T-helper 1 cell treated with Interleukin-12 subunit alpha and Interleukin-12 subunit beta and Interleukin-4 antibody, amounts not matched to agents 30 ng/mL and 1 ng/mL, for 36 hours (primary cell): Measurements from ENCODE around the gene TNS3. TPM values are rescaled to one million over a fixed set of nuclear protein-coding genes. Genes with fewer than 3 reads are reported as not detected.

Experiments used
- intact Hi-C: fragments of 100-400 bp; cut with micrococcal nuclease; formaldehyde crosslinking; loops from one replicate; pipeline ENCODE4 v1.15.1; 2024
- total RNA-seq: library from RNA; stranded (reverse); gene quantifications from 2 replicates; pipeline ENCODE4 v1.2.3, GENCODE V29; 2022

Gene TNS3
- total RNA-seq, 1 donor from 2014 or later, result 0.51 TPM

- intact Hi-C loops, result no loop called here
Observed at GRCh38 chr7:47241112-47242065, 340.5 kb downstream of the TNS3 start.

GRCh38 chr7:47239931-47240421 lies 341.9 kb downstream of the TNS3 start:
- intact Hi-C loops, result no loop called here

- intact Hi-C loops, result no loop called here
Observed at GRCh38 chr7:47239034-47239433, 342.9 kb downstream of the TNS3 start.

GRCh38 chr7:47236480-47237129 lies 345.3 kb downstream of the TNS3 start:
- intact Hi-C loops, result no loop called here

- intact Hi-C loops, result no loop called here
Observed at GRCh38 chr7:47233996-47234395, 347.9 kb downstream of the TNS3 start.

- intact Hi-C loops, result no loop called here
Observed at GRCh38 chr7:47232751-47233412, 349.0 kb downstream of the TNS3 start.

- intact Hi-C loops, result no loop called here
Observed at GRCh38 chr7:47231627-47232026, 350.3 kb downstream of the TNS3 start.

GRCh38 chr7:47231032-47231431 lies 350.9 kb downstream of the TNS3 start:
- intact Hi-C loops, result no loop called here

- intact Hi-C loops, result no loop called here
Observed at GRCh38 chr7:47228386-47229014, 353.4 kb downstream of the TNS3 start.

GRCh38 chr7:47227762-47228177 lies 354.1 kb downstream of the TNS3 start:
- intact Hi-C loops, result no loop called here

- intact Hi-C loops, result no loop called here
Observed at GRCh38 chr7:47226696-47227095, 355.2 kb downstream of the TNS3 start.

- intact Hi-C loops, result no loop called here
Observed at GRCh38 chr7:47225387-47226131, 356.4 kb downstream of the TNS3 start.
